ENCODE measurements around the gene RBM38.

RBM38 gene

GRCh38 chr20:57407541-57407956 is 16.4 kb downstream of the RBM38 start:
- Histone ChIP-seq H3K27ac (ENCODE audit: poor library complexity, severe bottlenecking) (no peak overlapping the region), H3K27me3 (ENCODE audit: insufficient read depth, poor library complexity, severe bottlenecking) (no peaks in the 10 kb centered on the region), H3K4me3 (ENCODE audit: severe bottlenecking) (no peak overlapping the region), H3K4me1 (ENCODE audit: insufficient read depth, poor library complexity, severe bottlenecking) (no peaks in the 10 kb centered on the region), H3K9me3 (ENCODE audit: severe bottlenecking) (no peaks in the 10 kb centered on the region), H3K36me3 (ENCODE audit: low read depth) (peaks cover 10% of the 10 kb centered on the region; the same call in 1 of the 2 replicates)
- TF ChIP-seq CTCF (IDR thresholded peaks at IDR 0.05; ENCODE audit: poor library complexity, severe bottlenecking): no peak
- DNase-seq (ENCODE audit: low spot score) (no peak), ATAC-seq (ENCODE audit: low read depth) (no peak)

GRCh38 chr20:57408131-57408530 is 16.9 kb downstream of the RBM38 start:
- Histone ChIP-seq H3K4me1 (ENCODE audit: insufficient read depth, poor library complexity, severe bottlenecking) (no peaks in the 10 kb centered on the region), H3K27ac (ENCODE audit: poor library complexity, severe bottlenecking) (no peak overlapping the region), H3K9me3 (ENCODE audit: severe bottlenecking) (no peaks in the 10 kb centered on the region), H3K4me3 (ENCODE audit: severe bottlenecking) (no peak overlapping the region), H3K27me3 (ENCODE audit: insufficient read depth, poor library complexity, severe bottlenecking) (no peaks in the 10 kb centered on the region), H3K36me3 (ENCODE audit: low read depth) (peaks cover 10% of the 10 kb centered on the region; the same call in 1 of the 2 replicates)
- DNase-seq (ENCODE audit: low spot score) (no peak), ATAC-seq (ENCODE audit: low read depth) (no peak)
- TF ChIP-seq CTCF (IDR thresholded peaks at IDR 0.05; ENCODE audit: poor library complexity, severe bottlenecking): no peak

- TF ChIP-seq CTCF (IDR thresholded peaks at IDR 0.05; ENCODE audit: poor library complexity, severe bottlenecking): no peak
- Histone ChIP-seq H3K27ac (ENCODE audit: poor library complexity, severe bottlenecking) (no peak overlapping the region), H3K9me3 (ENCODE audit: severe bottlenecking) (no peaks in the 10 kb centered on the region), H3K4me1 (ENCODE audit: insufficient read depth, poor library complexity, severe bottlenecking) (no peaks in the 10 kb centered on the region), H3K36me3 (ENCODE audit: low read depth) (peaks cover 10% of the 10 kb centered on the region; the same call in 1 of the 2 replicates), H3K27me3 (ENCODE audit: insufficient read depth, poor library complexity, severe bottlenecking) (no peaks in the 10 kb centered on the region), H3K4me3 (ENCODE audit: severe bottlenecking) (no peak overlapping the region)
- ATAC-seq (ENCODE audit: low read depth) (no peak), DNase-seq (ENCODE audit: low spot score) (no peak)
These were observed 17.5 kb downstream of the RBM38 start for GRCh38 chr20:57408536-57409233.

GRCh38 chr20:57409316-57409671 is 18.1 kb downstream of the RBM38 start:
- no peak overlapping the region for H3K27ac ChIP-seq (ENCODE audit: poor library complexity, severe bottlenecking)
- H3K36me3 ChIP-seq (ENCODE audit: low read depth): peaks cover 10% of the 10 kb centered on the region; the same call in 1 of the 2 replicates
- ATAC-seq (ENCODE audit: low read depth): no peak
- TF ChIP-seq CTCF (IDR thresholded peaks at IDR 0.05; ENCODE audit: poor library complexity, severe bottlenecking): no peak
- no peaks in the 10 kb centered on the region for H3K4me1 ChIP-seq (ENCODE audit: insufficient read depth, poor library complexity, severe bottlenecking)
- H3K9me3 ChIP-seq (ENCODE audit: severe bottlenecking): no peaks in the 10 kb centered on the region
- no peak for DNase-seq (ENCODE audit: low spot score)
- no peaks in the 10 kb centered on the region for H3K27me3 ChIP-seq (ENCODE audit: insufficient read depth, poor library complexity, severe bottlenecking)
- no peak overlapping the region for H3K4me3 ChIP-seq (ENCODE audit: severe bottlenecking)

GRCh38 chr20:57409672-57410397 is 18.6 kb downstream of the RBM38 start:
- ATAC-seq (ENCODE audit: low read depth) (no peak), DNase-seq (ENCODE audit: low spot score) (no peak)
- no peaks in the 10 kb centered on the region for H3K4me1 ChIP-seq (ENCODE audit: insufficient read depth, poor library complexity, severe bottlenecking)
- TF ChIP-seq CTCF (IDR thresholded peaks at IDR 0.05; ENCODE audit: poor library complexity, severe bottlenecking): no peak
- no peaks in the 10 kb centered on the region for H3K9me3 ChIP-seq (ENCODE audit: severe bottlenecking)
- H3K4me3 ChIP-seq (ENCODE audit: severe bottlenecking): no peak overlapping the region
- H3K27me3 ChIP-seq (ENCODE audit: insufficient read depth, poor library complexity, severe bottlenecking): no peaks in the 10 kb centered on the region
- peaks cover 10% of the 10 kb centered on the region; the same call in 1 of the 2 replicates for H3K36me3 ChIP-seq (ENCODE audit: low read depth)
- H3K27ac ChIP-seq (ENCODE audit: poor library complexity, severe bottlenecking): no peak overlapping the region
